ENCODE data around the gene PLXNB2. TPM values are rescaled to one million over a fixed set of nuclear protein-coding genes. Genes with fewer than 3 reads are reported as not detected.

The PLXNB2 gene
- total RNA-seq, 2 donors from 2014 or later: 169 to 218 TPM

DNA sequence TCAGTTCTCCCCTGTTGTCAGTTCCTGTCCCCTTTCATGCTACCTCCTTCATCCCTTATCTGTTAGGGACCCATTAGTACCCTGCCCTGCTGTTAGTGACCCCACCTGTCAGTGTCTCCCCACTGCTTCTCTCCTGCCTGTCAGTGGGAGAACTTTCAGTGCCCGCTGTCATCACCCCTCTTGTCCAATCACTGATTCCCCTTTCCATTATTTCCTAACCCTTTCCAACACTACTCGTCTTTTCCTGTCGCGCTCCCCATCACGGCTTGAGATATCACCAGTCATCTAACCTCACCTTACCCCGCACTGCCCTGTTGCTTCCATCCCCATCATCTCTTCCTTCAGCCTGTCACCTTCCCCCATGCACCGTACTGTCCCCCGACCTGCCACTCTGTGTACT, 39.7 kb upstream of the PLXNB2 start:
- Histone ChIP-seq H3K4me3 (no peak overlapping the region), H3K27ac (no peak overlapping the region), H3K27me3 (replicated peaks; ENCODE audit: insufficient read depth) (no peaks in the 10 kb centered on the region), H3K9me3 (no peaks in the 10 kb centered on the region), H3K36me3 (no peaks in the 10 kb centered on the region), H3K4me1 (ENCODE audit: control insufficient read depth in 1 of 2, low read depth in 2 of 2) (peaks cover 3 to 13% of the 10 kb centered on the region in 2 donors)
- TF ChIP-seq, protein P1, sequence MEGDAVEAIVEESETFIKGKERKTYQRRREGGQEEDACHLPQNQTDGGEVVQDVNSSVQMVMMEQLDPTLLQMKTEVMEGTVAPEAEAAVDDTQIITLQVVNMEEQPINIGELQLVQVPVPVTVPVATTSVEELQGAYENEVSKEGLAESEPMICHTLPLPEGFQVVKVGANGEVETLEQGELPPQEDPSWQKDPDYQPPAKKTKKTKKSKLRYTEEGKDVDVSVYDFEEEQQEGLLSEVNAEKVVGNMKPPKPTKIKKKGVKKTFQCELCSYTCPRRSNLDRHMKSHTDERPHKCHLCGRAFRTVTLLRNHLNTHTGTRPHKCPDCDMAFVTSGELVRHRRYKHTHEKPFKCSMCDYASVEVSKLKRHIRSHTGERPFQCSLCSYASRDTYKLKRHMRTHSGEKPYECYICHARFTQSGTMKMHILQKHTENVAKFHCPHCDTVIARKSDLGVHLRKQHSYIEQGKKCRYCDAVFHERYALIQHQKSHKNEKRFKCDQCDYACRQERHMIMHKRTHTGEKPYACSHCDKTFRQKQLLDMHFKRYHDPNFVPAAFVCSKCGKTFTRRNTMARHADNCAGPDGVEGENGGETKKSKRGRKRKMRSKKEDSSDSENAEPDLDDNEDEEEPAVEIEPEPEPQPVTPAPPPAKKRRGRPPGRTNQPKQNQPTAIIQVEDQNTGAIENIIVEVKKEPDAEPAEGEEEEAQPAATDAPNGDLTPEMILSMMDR (IDR thresholded peaks at IDR 0.05): no peak
- DNase-seq (ENCODE audit: low spot score): no peak
- ATAC-seq (ENCODE audit: insufficient number of reproducible peaks, low FRiP score, low read depth): no peak

- Histone ChIP-seq H3K27ac (no peak overlapping the region), H3K36me3 (no peaks in the 10 kb centered on the region), H3K27me3 (replicated peaks; ENCODE audit: insufficient read depth) (no peaks in the 10 kb centered on the region), H3K9me3 (no peaks in the 10 kb centered on the region), H3K4me3 (no peak overlapping the region), H3K4me1 (ENCODE audit: control insufficient read depth in 1 of 2, low read depth in 2 of 2) (peaks cover 3 to 16% of the 10 kb centered on the region in 2 donors)
- ATAC-seq (ENCODE audit: insufficient number of reproducible peaks, low FRiP score, low read depth) (no peak), DNase-seq (ENCODE audit: low spot score) (no peak)
- TF ChIP-seq, protein P1 (IDR thresholded peaks at IDR 0.05): no peak
Measured at GRCh38 chr22:50346470-50346869, 39.0 kb upstream of the PLXNB2 start.

DNA sequence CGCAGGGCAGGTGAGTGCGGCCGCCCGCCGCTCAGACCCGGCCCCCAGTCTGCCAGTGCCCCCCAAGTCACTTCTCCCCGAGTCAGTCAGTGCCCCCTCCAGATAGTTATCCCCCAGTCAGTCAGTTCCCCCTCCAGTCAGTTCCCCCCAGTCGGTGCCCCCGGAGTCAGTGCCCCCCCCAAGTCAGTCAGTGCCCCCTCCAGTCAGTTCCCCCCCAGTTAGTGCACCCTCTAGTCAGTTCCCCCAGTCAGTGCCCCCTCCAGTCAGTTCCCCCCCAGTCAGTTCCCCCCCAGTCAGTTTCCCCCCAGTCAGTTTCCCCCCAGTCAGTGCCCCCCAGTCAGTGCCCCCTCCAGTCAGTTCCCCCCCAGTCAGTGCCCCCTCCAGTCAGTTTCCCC, 36.1 kb upstream of the PLXNB2 start:
- H3K27ac ChIP-seq: peak overlapping the region; percentile 52 to 53
- no peaks in the 10 kb centered on the region for H3K27me3 ChIP-seq (replicated peaks; ENCODE audit: insufficient read depth)
- H3K9me3 ChIP-seq: no peaks in the 10 kb centered on the region
- no peaks in the 10 kb centered on the region for H3K36me3 ChIP-seq
- H3K4me1 ChIP-seq (ENCODE audit: control insufficient read depth in 1 of 2, low read depth in 2 of 2): peaks cover 3 to 16% of the 10 kb centered on the region in 2 donors
- TF ChIP-seq, protein P1 (IDR thresholded peaks at IDR 0.05): no peak
- no peak for ATAC-seq (ENCODE audit: insufficient number of reproducible peaks, low FRiP score, low read depth)
- DNase-seq (ENCODE audit: low spot score): no peak
- peak overlapping the region; percentile 91 for H3K4me3 ChIP-seq

- H3K9me3 ChIP-seq: no peaks in the 10 kb centered on the region
- H3K4me3 ChIP-seq: peak within 1 kb of the TSS; percentile 91
- DNase-seq (ENCODE audit: low spot score): no peak
- no peaks in the 10 kb centered on the region for H3K36me3 ChIP-seq
- H3K27ac ChIP-seq: peak within 1 kb of the TSS; percentile 52 to 53
- no peaks in the 10 kb centered on the region for H3K27me3 ChIP-seq (replicated peaks; ENCODE audit: insufficient read depth)
- peak; percentile 84 for ATAC-seq (ENCODE audit: insufficient number of reproducible peaks, low FRiP score, low read depth)
- TF ChIP-seq, protein P1 (IDR thresholded peaks at IDR 0.05): no peak
- peaks cover 3 to 16% of the 10 kb centered on the region in 2 donors for H3K4me1 ChIP-seq (ENCODE audit: control insufficient read depth in 1 of 2, low read depth in 2 of 2)
Measured at GRCh38 chr22:50342651-50343540, 35.5 kb upstream of the PLXNB2 start, which contains the start of gene PPP6R2. PPP6R2 (plus strand) TSS chr22:50343327; CDS start chr22:50393909, 50,582 bp downstream.

- TF ChIP-seq, protein P1 (IDR thresholded peaks at IDR 0.05): peak; percentile 94
- H3K4me3 ChIP-seq: peak overlapping the region; percentile 91
- H3K27ac ChIP-seq: peak overlapping the region; percentile 3 to 22
- H3K4me1 ChIP-seq (ENCODE audit: control insufficient read depth in 1 of 2, low read depth in 2 of 2): peaks cover 3 to 16% of the 10 kb centered on the region in 2 donors
- ATAC-seq (ENCODE audit: insufficient number of reproducible peaks, low FRiP score, low read depth): peak; percentile 67
- no peaks in the 10 kb centered on the region for H3K36me3 ChIP-seq
- DNase-seq (ENCODE audit: low spot score): peak; percentile 72
- no peaks in the 10 kb centered on the region for H3K9me3 ChIP-seq
- no peaks in the 10 kb centered on the region for H3K27me3 ChIP-seq (replicated peaks; ENCODE audit: insufficient read depth)
Measured at GRCh38 chr22:50341977-50342650, 34.7 kb upstream of the PLXNB2 start.
